Coronary artery (tissue), 2 donors: Measurements from ENCODE around the gene RSPH10B2.
A peak's percentile ranks its signal among the peaks of the same experiment; 100 is the strongest.
"Not testable (repeated sequence)": the region's sequence is repeated elsewhere in the genome, so short reads cannot be mapped to it uniquely, and the experiment has no call there.

Experiments
- DNase-seq: peaks from one replicate; pipeline ENCODE4 v3.0.0-alpha.2; 2017; ENCODE audit warnings: low spot score
- H3K27ac ChIP-seq, 2 donors: fragments of 200-600 bp; sonication (generic); one replicate each; pipeline ENCODE4 v1.5.1; 2016 to 2019
- H3K4me3 ChIP-seq: fragments of 200-600 bp; sonication (generic); 2 replicates; pipeline ENCODE4 v1.5.1; 2016; ENCODE audit warnings: mild to moderate bottlenecking, moderate library complexity
- TF ChIP-seq, protein P1 (sequence below): fragments of 200-600 bp; sonication (generic); IDR thresholded peaks from one replicate; pipeline ENCODE4 v1.5.1; 2019; ENCODE audit warnings: antibody characterized with exemption

Gene RSPH10B2

DNA sequence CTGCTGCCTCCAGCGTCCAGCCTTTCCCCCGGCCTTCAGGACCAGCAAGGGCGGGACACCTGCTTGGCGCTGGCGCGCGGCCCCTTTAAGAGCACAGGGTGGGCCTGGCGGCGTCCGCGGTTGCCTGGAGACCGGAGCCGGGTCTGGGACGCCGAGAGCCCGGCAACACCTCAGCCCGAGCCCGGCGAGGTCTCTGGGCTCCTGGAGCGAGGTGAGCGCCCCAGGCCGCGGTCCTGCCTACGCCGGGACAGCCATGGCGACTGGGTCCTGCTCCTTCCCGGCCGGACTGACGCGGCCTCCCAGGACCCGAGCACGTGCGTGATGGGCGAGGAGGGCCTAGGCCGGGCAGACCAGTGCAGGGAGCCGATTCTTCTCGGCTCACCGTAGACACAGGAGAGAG, at the start of gene RSPH10B2:
Gene RSPH10B2, plus strand, starts transcription at position 140 of the 400 bp plus-strand sequence. CDS start 3,575 bp downstream, outside the sequence.
- not testable (repeated sequence) for DNase-seq, H3K4me3 ChIP-seq, H3K27ac ChIP-seq

DNA sequence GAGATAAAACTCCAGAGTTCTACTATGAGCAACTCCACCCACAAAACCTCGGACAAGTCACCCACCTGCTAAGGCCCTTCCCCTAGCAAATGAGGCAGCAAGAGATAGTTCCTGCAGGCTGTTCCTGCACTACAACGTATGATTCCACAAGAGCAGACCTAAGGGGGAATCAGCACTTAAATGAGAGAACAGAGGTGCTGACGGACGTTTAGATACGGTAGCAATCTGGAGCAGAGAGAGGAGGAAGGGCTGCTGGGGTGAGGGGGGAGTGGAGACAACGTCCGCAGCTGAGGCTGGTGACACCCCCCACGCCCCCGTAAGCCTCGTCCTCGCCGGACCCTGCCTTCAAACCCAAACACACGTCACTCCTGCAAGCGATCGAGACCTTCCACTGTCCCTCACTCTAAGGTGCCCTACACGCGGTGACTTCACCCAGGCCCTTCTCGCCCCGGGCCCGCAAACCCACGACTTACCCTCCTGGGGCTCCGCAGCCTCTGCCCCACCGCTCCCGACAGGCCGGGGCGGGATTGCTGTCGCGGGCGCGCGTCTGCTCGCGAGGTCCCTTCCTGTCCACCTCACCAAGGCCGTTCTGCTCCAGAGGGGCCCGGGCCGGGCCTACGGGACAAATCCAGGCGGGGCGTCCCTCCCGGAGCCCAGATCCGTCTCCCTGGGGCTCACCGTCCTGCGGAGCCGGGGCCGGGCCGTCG, 47.8 kb upstream of the RSPH10B2 start:
- H3K4me3 ChIP-seq, result peak overlapping the region; percentile 83
- DNase-seq, result no peak
- H3K27ac ChIP-seq, result peak overlapping the region; percentile 90
- TF ChIP-seq, protein P1, sequence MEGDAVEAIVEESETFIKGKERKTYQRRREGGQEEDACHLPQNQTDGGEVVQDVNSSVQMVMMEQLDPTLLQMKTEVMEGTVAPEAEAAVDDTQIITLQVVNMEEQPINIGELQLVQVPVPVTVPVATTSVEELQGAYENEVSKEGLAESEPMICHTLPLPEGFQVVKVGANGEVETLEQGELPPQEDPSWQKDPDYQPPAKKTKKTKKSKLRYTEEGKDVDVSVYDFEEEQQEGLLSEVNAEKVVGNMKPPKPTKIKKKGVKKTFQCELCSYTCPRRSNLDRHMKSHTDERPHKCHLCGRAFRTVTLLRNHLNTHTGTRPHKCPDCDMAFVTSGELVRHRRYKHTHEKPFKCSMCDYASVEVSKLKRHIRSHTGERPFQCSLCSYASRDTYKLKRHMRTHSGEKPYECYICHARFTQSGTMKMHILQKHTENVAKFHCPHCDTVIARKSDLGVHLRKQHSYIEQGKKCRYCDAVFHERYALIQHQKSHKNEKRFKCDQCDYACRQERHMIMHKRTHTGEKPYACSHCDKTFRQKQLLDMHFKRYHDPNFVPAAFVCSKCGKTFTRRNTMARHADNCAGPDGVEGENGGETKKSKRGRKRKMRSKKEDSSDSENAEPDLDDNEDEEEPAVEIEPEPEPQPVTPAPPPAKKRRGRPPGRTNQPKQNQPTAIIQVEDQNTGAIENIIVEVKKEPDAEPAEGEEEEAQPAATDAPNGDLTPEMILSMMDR, result no peak

DNA sequence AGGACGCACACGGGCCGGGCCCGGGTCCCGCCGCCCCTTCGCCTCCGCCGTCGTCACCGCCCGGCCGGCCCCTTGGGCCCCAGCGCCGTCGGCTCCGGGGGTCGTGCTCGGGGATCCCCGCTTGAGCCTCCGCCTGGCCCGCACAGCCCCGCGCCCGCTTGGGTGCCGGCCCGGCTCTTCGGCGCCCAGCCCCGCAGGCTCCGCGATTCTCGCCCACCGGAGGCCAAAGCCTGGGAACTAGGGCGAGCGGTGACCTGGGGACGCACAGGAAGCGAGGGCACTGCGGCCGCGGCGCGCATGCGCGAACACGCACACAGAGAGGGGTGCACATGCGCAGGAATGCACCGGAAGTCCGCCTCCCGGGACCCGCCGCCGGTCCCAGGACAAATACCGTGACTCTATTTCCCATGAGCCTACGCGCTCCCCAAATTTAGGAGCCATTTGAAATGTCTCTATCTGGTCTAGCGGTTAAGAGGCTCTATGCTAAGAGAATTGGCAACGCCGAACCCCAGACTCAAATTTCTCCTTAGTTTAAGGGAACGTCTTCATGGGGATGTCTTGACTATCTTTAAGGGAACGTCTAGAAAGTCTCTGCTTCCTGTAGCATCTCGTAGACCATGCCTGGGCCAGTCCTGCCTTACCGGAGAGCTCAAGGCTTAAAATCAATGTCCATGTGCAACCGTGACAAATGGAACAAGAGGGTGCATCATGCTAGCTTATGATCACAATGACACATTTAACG, 47.1 kb upstream of the RSPH10B2 start, which contains the start of gene ZNF12:
Gene ZNF12, minus strand, starts transcription at position 282 of the 742 bp plus-strand sequence. CDS start 1,774 bp downstream, outside the sequence.
- peak within 1 kb of the TSS; percentile 90 for H3K27ac ChIP-seq
- peak; percentile 97 for DNase-seq
- TF ChIP-seq, protein P1, result no peak
- peak within 1 kb of the TSS; percentile 83 for H3K4me3 ChIP-seq

DNA sequence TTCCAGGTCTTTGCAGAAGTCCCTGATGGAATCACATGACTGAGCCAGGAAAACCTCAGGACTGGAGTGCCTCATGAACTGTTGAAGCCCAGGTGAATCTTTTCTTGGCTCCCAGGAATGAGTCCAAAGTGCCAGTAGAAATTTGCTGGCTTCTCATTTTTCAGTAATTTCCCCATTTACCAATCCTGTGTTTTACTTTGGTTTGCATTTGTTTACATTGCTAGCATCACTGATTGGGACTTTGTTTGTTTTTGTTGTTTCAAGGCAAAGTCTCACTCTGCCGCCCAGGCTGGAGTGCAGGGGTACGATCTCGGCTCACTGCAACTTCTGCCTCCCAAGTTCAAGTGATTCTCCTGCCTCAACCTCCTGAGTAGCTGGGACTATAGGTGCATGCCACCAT, 45.6 kb upstream of the RSPH10B2 start:
- Histone ChIP-seq H3K27ac (no peak overlapping the region), H3K4me3 (no peak overlapping the region)
- TF ChIP-seq, protein P1, result no peak
- no peak for DNase-seq

DNA sequence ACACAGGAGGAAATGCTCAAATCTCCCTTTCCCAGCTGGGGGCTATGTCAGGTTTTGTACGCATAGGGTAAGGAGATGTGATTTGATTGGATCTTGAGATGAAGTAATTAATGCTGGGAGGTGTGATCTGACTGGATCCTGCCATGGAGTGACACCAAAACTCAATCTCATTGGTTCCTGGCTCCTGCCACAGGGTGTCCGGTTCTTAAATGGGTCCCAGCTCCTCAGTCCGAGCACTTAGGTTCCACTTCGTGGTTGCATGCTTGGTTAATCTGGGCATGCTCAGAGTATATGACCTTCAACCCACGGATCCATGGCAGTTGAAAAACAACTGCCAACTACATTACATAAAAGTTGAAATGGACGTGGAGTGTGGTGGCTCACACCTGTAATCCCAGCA, 44.1 kb upstream of the RSPH10B2 start:
- Histone ChIP-seq H3K27ac (no peak overlapping the region), H3K4me3 (no peak overlapping the region)
- no peak for DNase-seq
- TF ChIP-seq, protein P1, result no peak

DNA sequence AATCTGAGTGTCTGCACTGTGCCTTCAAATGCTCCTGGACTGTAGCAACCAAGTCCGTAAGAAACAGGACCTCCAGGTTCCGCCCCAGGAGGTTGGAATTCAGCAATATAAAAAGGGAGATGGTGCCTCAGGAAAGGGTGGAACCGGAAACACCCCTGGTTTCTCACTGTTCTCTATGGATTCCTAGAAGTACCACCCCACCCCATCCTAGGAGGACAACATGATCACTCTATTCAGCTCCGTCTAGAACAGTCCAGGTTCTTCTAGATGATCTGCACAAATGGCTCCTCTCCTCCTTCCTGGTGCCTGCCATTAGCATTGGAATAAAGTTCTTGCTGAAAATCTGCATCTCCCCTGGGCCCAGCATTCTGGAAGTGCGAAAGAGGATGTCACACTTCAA, 39.5 kb upstream of the RSPH10B2 start:
- Histone ChIP-seq H3K4me3 (no peak overlapping the region), H3K27ac (no peak overlapping the region)
- no peak for DNase-seq
- TF ChIP-seq, protein P1, result no peak

DNA sequence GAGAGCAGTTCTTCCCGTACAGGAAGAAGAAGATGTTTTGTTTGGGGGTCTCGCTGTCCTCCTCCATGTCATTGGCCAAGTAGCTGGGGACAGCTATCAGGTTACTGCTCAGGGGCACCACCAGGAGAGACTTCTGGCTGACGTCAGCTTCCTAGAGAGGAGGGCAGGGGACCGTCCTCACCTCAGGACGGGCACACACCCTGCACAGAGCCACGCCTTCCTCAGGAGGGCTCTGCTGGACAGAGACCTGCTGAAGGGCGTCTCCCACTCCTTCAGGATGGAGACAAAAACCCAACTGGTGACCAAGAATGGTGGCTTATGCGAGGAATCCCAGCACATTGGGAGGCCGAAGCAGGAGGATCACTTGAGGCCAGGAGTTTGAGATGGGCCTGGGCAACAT, 38.0 kb upstream of the RSPH10B2 start:
- H3K4me3 ChIP-seq, H3K27ac ChIP-seq, DNase-seq: not testable (repeated sequence)

DNA sequence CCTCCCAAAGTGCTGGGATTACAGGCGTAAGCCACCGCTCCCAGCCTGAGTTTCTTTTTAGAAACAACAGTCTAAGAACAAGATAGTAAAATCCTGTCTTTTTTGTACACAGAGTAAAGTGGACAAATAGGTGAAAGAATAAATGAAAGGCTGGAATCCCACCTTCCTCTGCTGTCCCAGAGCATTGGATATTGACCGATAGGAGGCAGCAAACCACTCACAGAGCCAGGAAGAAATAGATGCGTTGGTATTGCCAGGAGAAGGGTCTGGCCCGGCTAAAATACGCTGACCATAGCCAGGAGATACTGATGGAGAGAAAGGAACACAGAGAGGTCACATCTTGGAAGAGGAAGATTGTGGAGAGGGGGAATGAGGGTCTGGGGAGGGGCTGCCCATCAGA, 35.8 kb upstream of the RSPH10B2 start:
- TF ChIP-seq, protein P1, result no peak
- Histone ChIP-seq H3K27ac (no peak overlapping the region), H3K4me3 (no peak overlapping the region)
- no peak for DNase-seq

DNA sequence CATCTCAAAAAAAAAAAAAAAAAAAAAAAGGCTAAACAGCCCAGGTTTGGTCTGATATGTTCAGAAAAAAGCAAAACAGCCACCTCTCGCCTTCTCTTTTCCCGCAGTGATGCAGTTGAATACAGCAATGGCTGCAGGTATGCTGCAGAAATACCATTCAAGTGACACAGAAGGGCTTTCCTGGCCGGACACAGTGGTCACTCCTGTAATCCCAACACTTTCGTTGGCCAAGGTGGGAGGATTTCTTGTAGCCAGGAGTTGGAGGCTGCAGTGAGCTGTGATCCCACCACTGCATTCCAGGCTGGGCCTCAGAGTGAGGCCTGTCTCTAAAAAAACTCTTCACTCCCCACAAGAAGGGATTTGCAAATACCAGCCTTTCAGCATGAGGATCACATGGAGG, 29.6 kb upstream of the RSPH10B2 start:
- DNase-seq, H3K27ac ChIP-seq, H3K4me3 ChIP-seq: not testable (repeated sequence)
